ENCODE results near the gene HDDC3.

Gene HDDC3

DNA sequence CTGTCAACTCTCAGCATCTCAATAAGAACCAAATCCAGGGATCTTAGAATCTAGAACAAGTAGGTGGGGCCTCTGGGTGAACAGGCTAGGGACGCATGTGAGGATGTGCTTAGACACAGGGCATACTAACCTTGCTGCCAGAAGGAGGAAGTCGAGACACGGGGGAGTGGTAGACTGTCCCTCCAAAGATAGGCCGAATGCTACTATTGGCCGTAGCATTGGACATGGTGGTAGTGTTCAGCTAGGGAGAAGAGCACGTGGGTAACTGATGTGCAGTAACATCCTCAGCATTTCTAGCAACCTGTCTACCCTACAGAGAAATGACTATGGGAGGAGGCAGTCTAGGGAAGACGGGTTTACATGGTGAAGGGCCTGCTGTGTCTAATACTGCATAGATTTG lies 37.9 kb upstream of the HDDC3 start:
- no peak for DNase-seq (ENCODE audit: low read depth in 2 of 2)

DNA sequence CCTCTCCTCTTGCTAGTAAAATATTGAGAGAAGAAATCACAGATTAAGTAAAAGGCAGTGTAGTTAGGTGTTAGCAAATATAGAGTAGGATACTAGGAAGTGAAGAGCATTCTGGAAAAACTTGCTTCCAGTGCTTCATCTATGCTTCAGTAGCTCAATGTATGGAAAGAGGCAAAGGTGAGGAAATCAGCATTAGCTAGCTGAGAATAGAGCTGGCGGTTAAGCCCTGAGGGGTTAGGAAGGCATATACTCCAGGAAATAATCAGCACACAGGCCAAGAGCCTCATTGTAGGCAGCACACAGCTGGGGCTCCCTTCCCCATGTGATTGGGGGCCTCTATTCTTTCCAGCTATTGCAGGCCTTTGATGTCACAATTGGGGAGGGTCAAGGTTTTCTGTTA lies 36.1 kb upstream of the HDDC3 start:
- no peak overlapping the region for H3K4me3 ChIP-seq (replicated peaks in 1 of 2; ENCODE audit: low read depth in 2 of 2, low read length in 2 of 2)
- TF ChIP-seq, protein P1, sequence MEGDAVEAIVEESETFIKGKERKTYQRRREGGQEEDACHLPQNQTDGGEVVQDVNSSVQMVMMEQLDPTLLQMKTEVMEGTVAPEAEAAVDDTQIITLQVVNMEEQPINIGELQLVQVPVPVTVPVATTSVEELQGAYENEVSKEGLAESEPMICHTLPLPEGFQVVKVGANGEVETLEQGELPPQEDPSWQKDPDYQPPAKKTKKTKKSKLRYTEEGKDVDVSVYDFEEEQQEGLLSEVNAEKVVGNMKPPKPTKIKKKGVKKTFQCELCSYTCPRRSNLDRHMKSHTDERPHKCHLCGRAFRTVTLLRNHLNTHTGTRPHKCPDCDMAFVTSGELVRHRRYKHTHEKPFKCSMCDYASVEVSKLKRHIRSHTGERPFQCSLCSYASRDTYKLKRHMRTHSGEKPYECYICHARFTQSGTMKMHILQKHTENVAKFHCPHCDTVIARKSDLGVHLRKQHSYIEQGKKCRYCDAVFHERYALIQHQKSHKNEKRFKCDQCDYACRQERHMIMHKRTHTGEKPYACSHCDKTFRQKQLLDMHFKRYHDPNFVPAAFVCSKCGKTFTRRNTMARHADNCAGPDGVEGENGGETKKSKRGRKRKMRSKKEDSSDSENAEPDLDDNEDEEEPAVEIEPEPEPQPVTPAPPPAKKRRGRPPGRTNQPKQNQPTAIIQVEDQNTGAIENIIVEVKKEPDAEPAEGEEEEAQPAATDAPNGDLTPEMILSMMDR (IDR thresholded peaks at IDR 0.05; ENCODE audit: low read depth, low read length): no peak
- DNase-seq (ENCODE audit: low read depth in 2 of 2): no peak

More for the DNA sequence above, 37.9 kb upstream of the HDDC3 start:
- TF ChIP-seq, protein P1 (IDR thresholded peaks at IDR 0.05; ENCODE audit: low read depth, low read length): no peak
- H3K4me3 ChIP-seq (replicated peaks in 1 of 2; ENCODE audit: low read depth in 2 of 2, low read length in 2 of 2): no peak overlapping the region

DNA sequence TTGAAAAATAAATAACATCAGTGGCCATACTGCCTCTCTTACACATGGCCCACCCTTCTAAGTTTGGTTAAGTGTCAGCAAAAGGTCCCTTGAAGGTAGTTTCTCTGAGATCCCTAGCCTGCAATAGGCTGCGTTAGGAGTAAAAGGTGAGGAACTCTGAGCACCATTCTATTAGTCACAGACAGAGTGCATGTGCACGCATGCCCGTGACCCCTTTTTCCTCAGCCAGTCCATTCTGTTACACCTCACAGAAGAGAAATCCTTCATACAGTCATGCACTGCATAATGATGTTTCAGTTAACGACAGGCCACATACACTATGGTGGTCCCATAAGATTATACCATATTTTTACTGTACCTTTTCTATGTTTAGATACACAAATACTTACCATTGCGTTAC lies 34.9 kb upstream of the HDDC3 start:
- TF ChIP-seq, protein P1 (IDR thresholded peaks at IDR 0.05; ENCODE audit: low read depth, low read length): no peak
- H3K4me3 ChIP-seq (replicated peaks in 1 of 2; ENCODE audit: low read depth in 2 of 2, low read length in 2 of 2): no peak overlapping the region
- no peak for DNase-seq (ENCODE audit: low read depth in 2 of 2)

DNA sequence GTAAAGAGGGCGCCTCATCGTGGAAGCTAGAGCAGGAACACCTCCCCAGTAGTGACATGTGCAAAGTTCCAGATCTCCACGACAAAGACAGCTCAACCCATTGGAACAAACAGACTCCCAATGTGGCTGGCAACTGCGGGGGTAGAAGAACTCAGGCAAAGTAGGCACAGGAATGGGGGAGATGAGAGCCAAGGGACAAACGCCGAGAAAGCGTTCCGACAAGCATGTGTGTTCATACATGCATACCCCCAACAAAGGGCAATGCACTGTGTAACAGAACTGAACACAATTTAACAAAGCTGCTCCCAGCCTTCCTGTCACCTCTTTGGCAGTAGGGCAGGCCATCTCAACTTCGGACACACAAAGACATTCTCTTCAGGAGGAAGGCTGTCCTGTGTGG lies 33.9 kb upstream of the HDDC3 start:
- DNase-seq (ENCODE audit: low read depth in 2 of 2): no peak
- TF ChIP-seq, protein P1 (IDR thresholded peaks at IDR 0.05; ENCODE audit: low read depth, low read length): no peak

DNA sequence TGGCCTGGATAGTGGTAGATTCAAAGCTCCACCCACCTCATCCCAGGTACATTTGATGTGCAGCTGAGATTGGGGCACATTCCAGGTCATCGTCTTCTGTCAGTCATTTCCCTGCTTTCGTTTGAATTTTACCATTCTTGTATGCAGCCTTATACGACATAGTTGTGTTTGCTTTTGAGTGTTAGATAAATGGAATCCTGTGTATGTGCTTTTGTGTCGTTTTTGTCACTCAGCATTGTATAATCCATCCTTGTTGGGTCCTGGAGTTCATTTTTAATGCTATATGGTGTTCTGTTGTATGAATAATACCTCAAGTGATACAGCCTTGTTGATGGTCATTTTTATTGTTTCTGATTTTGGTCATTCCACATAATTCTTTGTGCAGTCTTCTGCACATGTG lies 29.7 kb upstream of the HDDC3 start:
- DNase-seq (ENCODE audit: low read depth in 2 of 2): no peak
- TF ChIP-seq, protein P1 (IDR thresholded peaks at IDR 0.05; ENCODE audit: low read depth, low read length): no peak
- H3K4me3 ChIP-seq (replicated peaks in 1 of 2; ENCODE audit: low read depth in 2 of 2, low read length in 2 of 2): no peak overlapping the region

More for the DNA sequence above, 33.9 kb upstream of the HDDC3 start:
- H3K4me3 ChIP-seq (replicated peaks in 1 of 2; ENCODE audit: low read depth in 2 of 2, low read length in 2 of 2): no peak overlapping the region

DNA sequence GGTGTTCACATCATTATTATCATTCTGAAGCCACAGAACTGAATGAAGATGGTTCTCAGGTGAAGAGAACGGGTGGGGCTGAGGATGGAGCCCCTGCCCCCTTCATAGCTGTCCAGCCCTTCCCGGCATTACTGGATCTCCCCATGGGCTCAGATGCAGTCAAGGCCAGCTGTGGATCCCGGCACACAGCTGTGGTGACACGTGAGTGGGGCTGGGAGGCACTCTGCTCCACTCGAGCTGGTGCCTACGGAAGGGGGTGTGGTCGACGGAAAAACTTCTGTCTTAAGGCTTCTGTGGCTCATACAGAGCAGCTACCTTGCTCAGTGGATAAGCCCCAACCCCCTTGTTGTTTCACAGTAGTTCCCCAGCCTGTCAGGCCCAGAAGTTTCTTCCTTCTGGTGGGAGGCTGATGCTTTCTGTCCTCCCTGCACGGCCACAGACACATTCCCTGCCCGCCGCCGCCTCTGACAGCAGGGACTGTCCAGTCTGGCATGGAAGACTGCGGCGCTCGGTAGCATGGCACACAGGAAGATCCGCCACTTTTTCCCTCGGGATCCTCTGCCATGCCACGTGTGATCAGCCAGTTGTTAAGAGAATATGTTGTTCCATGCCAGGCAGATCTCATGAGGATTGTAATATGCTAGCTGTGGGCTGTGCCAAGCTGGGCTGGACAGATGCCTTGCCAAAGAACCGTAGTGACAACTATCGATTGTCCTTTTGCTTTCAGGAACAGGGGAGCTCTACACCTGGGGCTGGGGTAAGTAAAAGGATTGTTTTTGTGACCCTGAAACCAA lies 28.1 kb upstream of the HDDC3 start:
- TF ChIP-seq, protein P1 (IDR thresholded peaks at IDR 0.05; ENCODE audit: low read depth, low read length): no peak
- no peak for DNase-seq (ENCODE audit: low read depth in 2 of 2)
- H3K4me3 ChIP-seq (replicated peaks in 1 of 2; ENCODE audit: low read depth in 2 of 2, low read length in 2 of 2): no peak overlapping the region
